ENCODE data around the gene RELT.

Gene RELT

GRCh38 chr11:73347067-73347466, 29.1 kb upstream of the RELT start:
- DNase-seq = no peak

- no peak for DNase-seq
These were observed 27.4 kb upstream of the RELT start for GRCh38 chr11:73348838-73349237.

- no peak for DNase-seq
These were observed 26.6 kb upstream of the RELT start for GRCh38 chr11:73349633-73350032.

GRCh38 chr11:73350908-73351636, 25.1 kb upstream of the RELT start:
- DNase-seq = peak; percentile 48

GRCh38 chr11:73353422-73353821, 22.8 kb upstream of the RELT start:
- no peak for DNase-seq

GRCh38 chr11:73355109-73355508, 21.1 kb upstream of the RELT start:
- DNase-seq = no peak

- DNase-seq = no peak
These were observed 19.0 kb upstream of the RELT start for GRCh38 chr11:73356979-73357860.

GRCh38 chr11:73358071-73358470, 18.1 kb upstream of the RELT start:
- no peak for DNase-seq

- DNase-seq = no peak
These were observed 16.9 kb upstream of the RELT start for GRCh38 chr11:73359341-73359740.

GRCh38 chr11:73359930-73360742, 16.1 kb upstream of the RELT start:
- no peak for DNase-seq

- no peak for DNase-seq
These were observed 15.3 kb upstream of the RELT start for GRCh38 chr11:73360743-73361369.

GRCh38 chr11:73361953-73362776, 14.0 kb upstream of the RELT start:
- no peak for DNase-seq

GRCh38 chr11:73363147-73363546, 13.1 kb upstream of the RELT start:
- no peak for DNase-seq

- no peak for DNase-seq
These were observed 10.6 kb upstream of the RELT start for GRCh38 chr11:73365352-73366264.

- no peak for DNase-seq
These were observed 10.0 kb upstream of the RELT start for GRCh38 chr11:73366265-73366610.

GRCh38 chr11:73366953-73367352, 9.2 kb upstream of the RELT start:
- DNase-seq = no peak

- no peak for DNase-seq
These were observed 8.6 kb upstream of the RELT start for GRCh38 chr11:73367482-73368024.

- DNase-seq = no peak
These were observed 3.7 kb upstream of the RELT start for GRCh38 chr11:73372375-73372993.

- DNase-seq = no peak
These were observed 2.0 kb upstream of the RELT start for GRCh38 chr11:73374151-73374550.

- no peak for DNase-seq
These were observed 404 bp upstream of the RELT start for GRCh38 chr11:73375830-73376159.
